HEK293 (cell line): ENCODE measurements around the gene ROBO4.

ENCODE experiments used
- CTCF ChIA-PET: fragments of 350-600 bp; formaldehyde crosslinking; extraction: SDS; loops from one replicate; lab custom pipeline; 2021; ENCODE audit warnings: antibody characterized with exemption; lab: Yijun Ruan, JAX
- POLR2A ChIA-PET: fragments of 300-600 bp; formaldehyde crosslinking; extraction: SDS; loops from one replicate; lab custom pipeline; 2020; ENCODE audit warnings: antibody characterized with exemption, inconsistent platforms; lab: Yijun Ruan, JAX
- H3K27ac ChIP-seq: fragments of 200-500 bp; sonication (Bioruptor generic); 2 replicates; pipeline ENCODE4 v1.5.1; 2014; ENCODE audit warnings: low read depth, low read length, control low read depth, inconsistent platforms; ENCODE audit errors: extremely low read depth
- H3K36me3 ChIP-seq, 2 experiments: fragments of 200-500 bp in 1 of 2; sonication (Bioruptor generic) in 1 of 2; 1 replicate in 1 of 2; 2 replicates in 1 of 2; pipeline ENCODE4 v1.5.1; 2014 to 2017; ENCODE audit warnings: inconsistent platforms in 2 of 2, low read length in 2 of 2; ENCODE audit not compliant: control insufficient read depth in 2 of 2, insufficient read depth in 1 of 2
- H3K4me1 ChIP-seq: fragments of 200-500 bp; sonication (Bioruptor generic); 2 replicates; pipeline ENCODE4 v1.5.1; 2014; ENCODE audit warnings: mild to moderate bottlenecking, low read length, inconsistent platforms; ENCODE audit not compliant: control insufficient read depth, insufficient read depth
- H3K4me3 ChIP-seq: 2 replicates; pipeline ENCODE4 v1.5.1; 2011; ENCODE audit warnings: low read depth, mild to moderate bottlenecking, control low read depth, low read length, moderate library complexity
- H3K9me3 ChIP-seq: fragments of 200-500 bp; sonication (Bioruptor generic); 2 replicates; pipeline ENCODE4 v1.5.1; 2014; ENCODE audit warnings: low read depth, low read length, inconsistent platforms; ENCODE audit not compliant: control insufficient read depth, insufficient read depth
- BCL11B ChIP-seq: fragments of 450-650 bp; formaldehyde crosslinking; IDR thresholded peaks from 2 replicates; pipeline ENCODE4 v1.5.1; 2016; ENCODE audit warnings: low read depth, missing biosample characterization, missing genetic modification characterization
- BCL6B ChIP-seq: fragments of 450-650 bp; formaldehyde crosslinking; IDR thresholded peaks from 2 replicates; pipeline ENCODE4 v1.5.1; 2017; ENCODE audit warnings: missing biosample characterization, missing genetic modification characterization
- PRDM1 ChIP-seq: fragments of 450-650 bp; formaldehyde crosslinking; IDR thresholded peaks from 2 replicates; pipeline ENCODE4; 2016; ENCODE audit warnings: missing biosample characterization, missing genetic modification characterization
- REST ChIP-seq: fragments of 450-650 bp; formaldehyde crosslinking; IDR thresholded peaks from 2 replicates; pipeline ENCODE4 v1.5.1; 2016; ENCODE audit warnings: missing biosample characterization, missing genetic modification characterization
- SCRT2 ChIP-seq: fragments of 450-650 bp; formaldehyde crosslinking; IDR thresholded peaks from 2 replicates; pipeline ENCODE4 v1.5.1; 2016; ENCODE audit warnings: missing biosample characterization, missing genetic modification characterization
- ZIC2 ChIP-seq: fragments of 450-650 bp; formaldehyde crosslinking; IDR thresholded peaks from 2 replicates; pipeline ENCODE4 v1.5.1; 2016; ENCODE audit warnings: missing biosample characterization, missing genetic modification characterization
- ZNF121 ChIP-seq: fragments of 450-650 bp; formaldehyde crosslinking; IDR thresholded peaks from 2 replicates; pipeline ENCODE4 v1.5.1; 2016; ENCODE audit warnings: missing biosample characterization, missing genetic modification characterization
- ZNF324 ChIP-seq: fragments of 450-650 bp; formaldehyde crosslinking; IDR thresholded peaks from 2 replicates; pipeline ENCODE4 v1.5.1; 2016; ENCODE audit warnings: missing biosample characterization, missing genetic modification characterization
- ZNF362 ChIP-seq: fragments of 450-650 bp; formaldehyde crosslinking; IDR thresholded peaks from 2 replicates; pipeline ENCODE4 v1.5.1; 2016; ENCODE audit warnings: missing biosample characterization, missing genetic modification characterization
- ZNF488 ChIP-seq: fragments of 450-650 bp; formaldehyde crosslinking; IDR thresholded peaks from 2 replicates; pipeline ENCODE4 v1.5.1; 2016; ENCODE audit warnings: missing biosample characterization, missing genetic modification characterization
- ZNF660 ChIP-seq: fragments of 450-650 bp; IDR thresholded peaks from 2 replicates; pipeline ENCODE4 v1.5.1; 2018; ENCODE audit warnings: missing biosample characterization, mild to moderate bottlenecking, missing genetic modification characterization
- ZNF701 ChIP-seq: fragments of 450-650 bp; formaldehyde crosslinking; IDR thresholded peaks from 2 replicates; pipeline ENCODE4 v1.5.1; 2016; ENCODE audit warnings: missing biosample characterization, missing genetic modification characterization
- ZSCAN30 ChIP-seq: fragments of 450-650 bp; IDR thresholded peaks from 2 replicates; pipeline ENCODE4 v1.5.1; 2018; ENCODE audit warnings: missing biosample characterization, mild to moderate bottlenecking, missing genetic modification characterization, moderate library complexity

The ROBO4 gene

GRCh38 chr11:124896821-124897391 lies 759 bp downstream of the ROBO4 start:
- CTCF ChIA-PET = interaction anchor here (0.6 kb wide), 1 partner anchor 245 kb away, joined by 3 read pairs; no protein-coding TSS in a partner anchor
- no peak overlapping the region for H3K27ac ChIP-seq
- TF ChIP-seq PRDM1 (tag by site-specific recombination) (no peak), ZNF701 (tag by site-specific recombination) (no peak)
- TF ChIP-seq, all 188 proteins: peak for 0
- Histone ChIP-seq H3K9me3 (no peaks in the 10 kb centered on the region), H3K4me3 (no peak overlapping the region), H3K36me3 (no peaks in the 10 kb centered on the region), H3K4me1 (no peaks in the 10 kb centered on the region)
- POLR2A ChIA-PET = interaction anchor here (2.6 kb wide), 1 partner anchor 21 kb away, joined by 12 read pairs; no protein-coding TSS in a partner anchor

GRCh38 chr11:124896071-124896750 lies 1.5 kb downstream of the ROBO4 start:
- no peak for TF ChIP-seq ZNF362 (tag by site-specific recombination)
- TF ChIP-seq ZSCAN30 = no peak
- TF ChIP-seq ZNF324 = no peak
- no peak for TF ChIP-seq BCL6B (tag by site-specific recombination)
- TF ChIP-seq ZNF660 (tag by site-specific recombination) = no peak
- TF ChIP-seq REST (tag by site-specific recombination) = no peak
- no peak for TF ChIP-seq SCRT2 (tag by site-specific recombination)
- no peak overlapping the region for H3K4me3 ChIP-seq
- no peaks in the 10 kb centered on the region for H3K9me3 ChIP-seq
- no peaks in the 10 kb centered on the region for H3K36me3 ChIP-seq
- H3K4me1 ChIP-seq = no peaks in the 10 kb centered on the region
- H3K27ac ChIP-seq = no peak overlapping the region
- ChIA-PET CTCF (interaction anchor here (0.5 kb wide), 1 partner anchor 10 kb away, joined by 3 read pairs; no protein-coding TSS in a partner anchor), POLR2A (no interaction called here)

- peak; percentile 39; the same call in 1 of the 2 replicates for TF ChIP-seq ZIC2
- TF ChIP-seq BCL11B = no peak
- no peak for TF ChIP-seq ZNF488 (tag by site-specific recombination)
- TF ChIP-seq ZNF121 = no peak
- Histone ChIP-seq H3K27ac (no peak overlapping the region), H3K4me3 (no peak overlapping the region), H3K9me3 (no peaks in the 10 kb centered on the region), H3K36me3 (no peaks in the 10 kb centered on the region), H3K4me1 (no peaks in the 10 kb centered on the region)
- ChIA-PET POLR2A (no interaction called here), CTCF (interaction anchor here (0.5 kb wide), 1 partner anchor 10 kb away, joined by 3 read pairs; no protein-coding TSS in a partner anchor)
These were observed 2.1 kb downstream of the ROBO4 start for GRCh38 chr11:124895471-124895971.
